NCI-H2029 treated with DMSO at 0.1 percent for 48 hours (cell line): Measurements from ENCODE around the gene FAM53B.

Experiments used
- DNase-seq: peaks from one replicate; lab custom pipeline; 2025; lab: John Stamatoyannopoulos, UW

The FAM53B gene

DNA sequence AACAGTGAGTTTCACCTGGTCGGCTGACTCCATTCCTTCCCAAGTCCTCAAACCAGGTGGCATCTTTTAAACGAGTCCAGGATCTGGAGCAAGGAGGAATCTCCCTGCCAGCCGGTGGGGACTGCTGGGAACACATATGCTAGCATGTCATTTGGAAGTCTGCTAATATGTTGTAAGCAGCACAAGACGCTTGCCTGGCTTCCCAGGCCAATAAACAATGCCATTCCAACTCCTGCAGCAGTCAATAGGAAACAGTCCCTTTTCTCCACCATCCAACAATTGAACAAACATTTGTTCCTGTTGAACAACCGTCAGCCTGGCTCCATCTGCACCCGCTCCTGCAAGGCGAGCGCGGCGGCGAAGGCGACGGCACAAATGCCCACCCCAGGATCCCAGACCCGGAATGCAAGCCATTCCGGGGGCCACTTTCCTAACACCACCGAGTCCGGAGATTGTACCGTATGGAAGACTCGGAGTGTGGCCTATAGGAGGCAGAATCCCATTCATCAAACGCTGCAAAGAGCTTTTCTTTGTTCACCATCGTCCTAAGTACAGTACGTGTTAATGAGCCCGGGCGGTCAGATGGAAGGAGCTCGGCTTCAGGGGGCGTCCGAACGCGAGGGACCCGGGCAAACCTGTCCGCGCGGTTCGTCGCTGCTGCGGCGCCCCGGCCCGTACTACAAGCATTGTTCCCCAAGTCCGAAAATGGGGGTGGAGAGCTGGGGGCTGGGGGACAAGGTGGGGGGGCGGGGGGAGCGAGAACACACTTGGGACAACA is 1.6 kb downstream of the FAM53B start:
- DNase-seq, result no peak

DNA sequence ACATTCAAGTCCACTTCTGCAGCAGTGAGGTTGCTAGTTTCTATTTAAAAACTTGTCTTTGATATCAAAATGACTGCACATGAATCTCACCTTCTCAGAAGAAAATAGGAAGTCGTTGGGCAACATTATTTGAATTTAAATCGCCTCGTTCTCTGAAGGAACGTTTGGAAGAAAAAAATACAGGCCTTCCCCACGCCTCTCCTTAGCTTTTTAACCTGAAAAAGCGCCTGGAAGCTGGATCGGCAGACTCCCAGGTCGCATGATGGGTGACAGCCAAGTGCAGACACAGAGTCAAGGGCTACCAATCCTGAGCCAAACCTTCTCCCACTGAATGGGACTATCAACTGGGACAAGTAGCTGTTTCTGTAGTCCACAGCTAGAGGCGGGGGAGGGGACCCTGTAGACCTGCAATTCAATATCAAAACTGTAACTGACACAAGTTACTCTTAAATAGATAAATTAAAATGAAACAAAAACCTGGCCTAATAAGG is 2.2 kb downstream of the FAM53B start:
- no peak for DNase-seq

DNA sequence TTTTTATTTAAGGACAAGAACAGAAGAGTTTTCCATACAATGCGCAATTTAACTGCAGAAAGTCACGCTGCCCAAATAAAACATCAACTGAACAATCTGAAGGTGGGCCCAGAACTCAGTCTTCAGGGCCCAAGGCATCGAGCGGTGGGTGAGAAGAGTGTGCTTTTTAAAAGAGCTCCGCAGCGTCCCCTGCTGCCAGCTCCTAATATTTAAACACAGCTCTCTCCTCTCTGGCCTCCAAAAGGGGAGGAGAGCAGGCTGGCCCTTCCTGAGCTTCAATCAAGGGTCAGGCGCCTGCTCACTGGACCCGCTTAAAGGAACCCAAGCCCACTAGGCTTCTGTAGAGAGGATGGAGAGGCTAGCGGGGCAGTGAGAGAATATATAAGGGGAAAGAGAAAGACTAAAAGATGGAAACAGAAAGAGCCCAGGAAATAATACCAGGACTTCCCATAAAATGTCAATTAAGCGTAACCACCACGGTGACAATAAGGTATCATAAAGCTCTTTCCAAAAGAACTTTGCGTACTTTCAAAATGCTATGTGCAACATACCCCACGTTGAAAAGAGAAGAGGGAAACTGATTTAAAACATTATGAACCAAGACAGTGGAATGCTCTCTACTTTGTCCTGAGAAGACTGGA is 2.8 kb downstream of the FAM53B start:
- DNase-seq, result peak; percentile 49

DNA sequence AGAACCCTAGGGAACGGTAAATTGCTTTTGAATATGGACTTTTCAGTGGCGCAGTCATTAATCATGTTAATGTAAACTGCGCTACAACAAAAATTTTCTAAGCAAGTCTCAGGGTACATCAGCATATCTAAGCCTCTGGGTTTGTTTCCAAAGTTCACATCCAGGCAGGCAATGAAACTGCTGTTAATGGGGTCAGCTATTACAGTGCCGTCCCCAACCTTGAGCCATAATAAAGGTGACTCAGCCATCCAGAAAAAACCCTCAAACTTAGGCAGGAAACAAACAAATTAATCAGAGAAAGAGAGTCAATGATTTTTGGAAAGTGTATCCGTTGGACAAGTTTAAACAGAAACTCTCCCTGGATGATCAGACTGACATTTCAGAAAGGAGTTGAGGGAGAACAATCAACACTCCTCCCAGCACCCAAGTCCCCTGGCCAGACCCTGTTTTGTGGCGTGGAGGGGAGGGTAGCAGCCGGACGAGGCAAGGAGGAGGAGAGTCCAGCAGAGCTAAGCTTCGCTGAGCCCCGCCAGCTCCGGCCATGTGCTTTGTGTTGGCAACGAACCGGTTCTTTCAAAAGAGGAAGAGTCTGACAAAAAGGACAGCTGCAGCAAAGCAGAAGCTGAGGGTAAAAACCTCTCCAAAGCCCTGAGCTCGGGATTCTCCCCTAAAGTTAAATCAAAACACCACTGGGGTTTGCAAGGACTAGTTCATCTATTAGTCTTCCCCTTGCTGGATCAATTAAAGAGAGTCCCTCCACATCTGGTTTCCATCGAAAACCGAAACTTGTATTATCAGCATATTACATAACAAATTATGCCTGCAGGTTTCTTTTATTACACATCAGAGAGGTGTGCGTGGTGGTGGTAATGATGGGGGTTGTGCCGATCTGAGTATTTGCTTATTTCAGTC is 3.6 kb downstream of the FAM53B start:
- no peak for DNase-seq

DNA sequence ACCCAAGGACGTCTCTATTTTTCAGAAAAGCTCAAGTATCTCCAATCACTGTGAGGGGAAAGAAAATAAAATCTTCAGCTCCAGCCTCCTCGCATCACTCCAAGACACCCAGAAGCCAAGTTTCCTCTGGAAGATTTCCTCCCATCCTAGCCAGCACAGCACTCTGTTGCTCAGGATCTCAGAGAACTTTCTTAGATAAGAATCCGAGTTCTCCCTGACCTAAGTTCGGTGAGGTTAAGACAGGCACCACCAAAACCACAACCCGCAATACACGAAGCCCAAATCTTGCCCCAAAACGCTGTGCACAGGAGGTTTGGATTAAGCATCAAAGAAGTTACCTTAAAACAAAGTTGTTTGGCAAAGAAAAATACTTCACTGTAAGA is 4.2 kb downstream of the FAM53B start:
- DNase-seq, result no peak

DNA sequence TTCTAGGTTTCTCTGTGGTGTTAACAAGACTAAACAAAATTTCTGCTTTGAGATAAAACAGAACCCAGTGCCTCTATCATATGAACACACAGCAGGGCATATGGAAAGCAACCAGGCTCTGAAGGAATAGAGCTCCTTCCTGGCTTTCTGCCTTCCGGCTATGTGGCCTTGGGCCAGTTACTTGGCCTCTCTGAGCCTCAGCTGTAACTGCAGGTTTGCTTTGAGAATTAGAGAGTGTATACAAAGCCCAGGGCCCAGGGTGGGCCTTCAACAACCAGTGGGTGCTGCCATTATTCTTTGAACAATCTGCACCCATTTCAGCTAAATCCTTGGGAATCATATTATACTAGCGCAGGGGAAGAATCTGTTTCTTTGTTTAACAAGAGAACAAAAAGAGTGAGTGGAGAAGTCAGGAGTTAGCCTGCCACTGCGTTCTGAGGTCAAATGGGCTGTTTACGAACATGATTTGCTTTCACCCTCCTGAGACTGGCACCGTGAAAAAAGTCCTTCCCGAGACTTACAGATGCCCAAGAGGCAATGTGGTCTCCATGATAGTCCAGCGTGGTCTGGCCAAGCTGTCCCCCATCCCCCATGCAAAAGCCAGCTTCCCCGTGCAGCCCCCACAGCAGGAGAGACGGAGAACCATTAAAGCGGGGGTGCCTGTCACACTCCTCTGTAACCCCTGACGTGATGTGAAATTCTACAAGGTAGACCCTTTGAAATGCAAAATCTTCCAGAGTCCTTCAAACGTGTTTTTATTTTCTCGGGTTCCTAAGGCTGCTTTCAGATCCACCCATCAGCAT is 4.9 kb downstream of the FAM53B start:
- no peak for DNase-seq

DNA sequence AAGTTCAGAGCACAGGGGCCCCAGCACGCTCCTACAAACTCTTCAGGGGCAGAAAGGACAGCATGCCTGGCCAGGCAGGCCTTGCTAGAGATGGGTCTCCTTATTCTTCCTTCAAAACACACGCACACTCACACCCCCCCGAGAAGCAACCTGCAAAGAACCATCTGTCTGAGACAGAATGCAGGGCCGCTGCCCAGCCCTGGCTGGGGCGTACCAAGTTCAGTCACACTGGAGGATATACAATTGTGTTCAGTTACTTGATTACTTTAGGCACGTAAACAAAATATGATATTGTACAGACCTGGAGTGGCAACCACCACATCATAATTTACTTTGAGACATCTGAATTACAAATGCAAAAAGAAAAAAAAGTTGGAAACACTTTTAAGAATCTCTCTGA is 5.7 kb downstream of the FAM53B start:
- DNase-seq, result no peak

DNA sequence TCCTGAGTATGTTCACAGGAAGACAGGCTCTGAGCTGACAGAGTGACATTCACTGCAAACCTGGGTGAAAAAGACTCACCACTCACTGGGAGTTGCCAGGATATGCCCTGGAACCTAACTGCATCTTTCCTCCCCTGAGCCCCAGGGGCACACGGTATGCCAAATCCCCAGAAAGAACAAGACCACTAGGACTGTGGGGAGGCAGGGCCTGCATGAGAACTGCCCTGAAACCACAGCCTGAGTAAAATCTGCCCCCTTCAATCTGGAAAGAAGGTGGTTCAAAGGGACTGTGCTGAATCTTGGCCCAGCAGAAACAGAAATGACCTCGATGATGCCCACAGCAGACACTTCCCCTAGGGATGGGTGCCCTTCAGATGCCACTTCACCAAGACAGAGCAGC is 6.5 kb downstream of the FAM53B start:
- DNase-seq, result no peak

DNA sequence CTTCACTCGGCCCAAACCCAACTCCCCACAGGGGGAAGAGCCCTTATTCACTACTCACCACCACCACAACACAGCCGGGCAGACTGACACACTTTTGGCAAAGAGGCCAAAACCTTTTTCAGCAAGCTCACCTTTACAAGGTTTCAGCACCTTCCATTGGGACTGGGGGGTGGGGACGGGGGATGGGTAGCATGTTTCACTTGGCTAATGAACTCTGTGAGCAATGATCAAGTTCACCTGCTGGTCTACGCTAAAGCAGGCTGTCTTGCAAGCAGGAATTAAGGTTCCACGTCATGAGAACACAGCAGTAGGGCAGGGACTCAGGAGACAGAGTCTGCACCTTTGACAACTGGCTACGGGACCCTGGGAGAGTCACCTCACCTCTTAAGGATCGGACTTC is 7.0 kb downstream of the FAM53B start:
- no peak for DNase-seq

DNA sequence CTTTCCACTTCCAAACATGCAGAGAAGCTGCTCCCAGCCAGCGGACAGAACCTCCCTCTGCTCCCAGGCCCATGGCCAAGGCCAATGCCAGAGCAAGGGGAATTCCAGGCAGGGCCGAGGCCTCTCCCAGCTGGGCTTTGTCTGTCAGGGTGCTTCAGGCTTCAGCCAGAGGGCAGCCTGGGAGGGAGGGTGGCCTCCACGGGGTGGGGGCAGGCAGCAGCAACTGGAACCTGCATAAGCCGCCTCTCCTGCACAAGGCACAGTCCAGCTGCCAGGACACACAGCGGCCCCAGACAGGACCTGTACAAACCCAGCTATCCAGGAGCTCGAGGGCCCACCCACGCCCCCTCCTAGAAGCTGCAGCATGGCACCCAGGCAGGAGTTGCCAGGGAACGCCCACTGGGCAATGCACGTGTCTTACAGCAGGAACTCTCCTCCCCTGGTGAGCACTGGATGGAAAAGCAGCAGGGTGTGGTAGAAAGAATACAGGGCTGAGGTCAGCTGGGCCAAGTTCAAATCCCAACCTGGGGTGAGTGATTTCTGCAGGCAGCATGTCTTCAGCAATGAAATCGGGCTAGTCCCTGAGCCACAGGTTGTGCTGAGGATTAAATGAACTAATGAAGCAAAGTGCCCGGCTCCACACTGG is 7.6 kb downstream of the FAM53B start:
- no peak for DNase-seq

DNA sequence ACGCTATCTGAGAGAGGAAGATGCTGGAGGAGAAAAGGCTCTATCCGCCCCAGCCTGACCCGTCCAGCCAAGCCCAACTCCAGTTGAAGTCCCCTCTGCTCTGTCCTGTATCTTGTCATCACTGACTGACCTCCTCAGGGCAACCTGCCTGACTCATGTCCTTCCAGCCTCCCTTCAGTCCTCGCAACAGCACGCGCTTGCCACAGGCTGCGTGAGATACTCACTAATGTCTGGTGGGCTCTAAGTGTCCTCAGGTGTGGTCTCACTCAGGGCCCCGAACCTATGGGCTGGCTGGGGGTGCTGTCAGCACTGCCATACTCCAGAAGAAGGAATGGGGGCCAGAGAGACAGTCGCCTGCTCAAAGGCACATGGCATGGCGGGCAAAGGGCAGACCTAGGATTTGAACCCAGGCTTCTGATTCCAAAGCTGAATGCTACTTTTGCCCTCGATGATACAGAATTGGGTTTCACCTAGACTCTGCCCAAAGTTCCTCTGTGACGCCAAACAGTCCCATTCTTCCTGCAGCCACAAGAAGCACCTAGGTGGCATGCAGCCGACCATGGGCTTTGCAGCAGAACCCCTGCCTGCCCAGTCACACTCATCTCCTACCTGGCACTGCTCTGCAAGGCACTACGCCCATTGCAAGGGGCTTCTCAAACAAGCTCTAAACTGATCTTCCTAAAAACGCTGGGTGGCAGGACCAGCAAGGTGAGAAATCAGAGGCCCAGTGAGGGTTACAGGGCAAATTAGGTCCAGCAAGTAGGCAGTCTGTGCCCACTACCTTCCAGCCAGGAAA is 8.5 kb downstream of the FAM53B start:
- DNase-seq, result no peak

DNA sequence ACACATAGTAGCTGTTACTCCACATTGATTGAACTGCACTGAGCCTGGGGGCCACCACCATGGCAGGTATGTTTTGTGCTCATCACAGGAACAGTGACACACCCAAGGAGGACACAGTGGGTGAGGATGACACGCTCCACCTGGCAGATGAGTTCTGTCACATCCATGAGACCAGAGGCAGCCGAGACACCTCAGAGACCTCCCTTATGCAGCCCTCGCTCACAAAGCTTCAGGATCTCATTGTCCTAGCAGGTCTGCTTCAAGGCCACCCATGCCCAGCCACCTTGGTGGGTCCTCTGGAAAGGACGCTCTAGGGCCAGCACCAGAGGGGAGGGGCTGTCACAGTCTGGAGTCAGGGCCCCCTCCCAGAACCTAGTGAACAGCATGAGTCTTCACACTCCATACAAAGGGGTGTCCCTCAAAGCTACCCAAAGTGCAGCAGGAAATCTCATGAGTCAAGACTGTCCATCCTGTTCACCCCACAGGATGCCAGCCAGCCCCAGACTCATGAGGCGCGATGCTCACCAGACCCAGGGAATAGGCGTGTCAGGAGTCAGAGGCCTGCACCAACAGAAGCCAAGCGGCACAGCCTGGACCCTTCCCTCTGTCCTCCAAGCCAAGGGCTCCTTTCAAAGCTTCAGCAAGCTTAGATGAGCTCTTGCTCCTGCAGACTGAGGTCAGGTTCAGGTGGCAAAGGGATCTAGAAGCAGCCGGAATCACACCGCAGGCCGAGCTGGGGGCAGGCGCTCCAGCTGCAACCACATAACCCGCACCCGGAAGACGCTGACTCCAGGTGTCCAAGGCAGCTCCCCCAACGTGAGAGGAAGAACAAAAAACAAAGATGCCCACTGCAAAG is 9.6 kb downstream of the FAM53B start:
- DNase-seq, result no peak

DNA sequence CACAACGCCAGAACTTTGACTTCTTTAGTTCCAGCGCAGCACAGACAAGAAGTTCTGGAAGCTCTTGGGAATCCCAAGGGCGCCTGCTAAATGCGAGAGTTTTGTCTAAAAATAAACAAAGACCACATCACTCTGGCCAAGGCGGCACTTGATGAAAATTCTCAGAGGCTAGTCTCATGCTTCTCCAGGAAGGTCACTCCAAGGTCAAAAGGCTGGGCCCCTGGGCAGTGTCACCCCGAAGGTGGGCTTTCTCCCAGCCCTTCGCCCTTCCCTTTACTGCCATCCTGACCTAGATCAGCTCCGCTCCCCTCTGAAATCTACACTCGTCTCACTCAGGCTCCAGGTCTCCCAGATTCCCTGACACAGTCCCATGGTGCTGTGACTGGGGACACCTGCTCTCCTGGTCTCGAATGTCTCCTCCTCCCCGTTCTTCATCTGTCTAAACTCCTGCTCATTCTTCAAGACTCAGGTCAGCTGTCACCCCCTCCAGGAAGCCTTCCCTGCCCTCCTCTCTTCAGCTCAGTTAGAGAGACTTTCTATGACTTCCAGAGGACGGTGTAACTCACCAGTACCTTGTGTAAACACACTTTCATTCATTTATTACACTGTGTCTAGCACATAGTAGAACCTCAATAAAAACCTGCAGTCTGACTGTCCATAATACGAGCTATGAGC is 10.5 kb downstream of the FAM53B start:
- no peak for DNase-seq

DNA sequence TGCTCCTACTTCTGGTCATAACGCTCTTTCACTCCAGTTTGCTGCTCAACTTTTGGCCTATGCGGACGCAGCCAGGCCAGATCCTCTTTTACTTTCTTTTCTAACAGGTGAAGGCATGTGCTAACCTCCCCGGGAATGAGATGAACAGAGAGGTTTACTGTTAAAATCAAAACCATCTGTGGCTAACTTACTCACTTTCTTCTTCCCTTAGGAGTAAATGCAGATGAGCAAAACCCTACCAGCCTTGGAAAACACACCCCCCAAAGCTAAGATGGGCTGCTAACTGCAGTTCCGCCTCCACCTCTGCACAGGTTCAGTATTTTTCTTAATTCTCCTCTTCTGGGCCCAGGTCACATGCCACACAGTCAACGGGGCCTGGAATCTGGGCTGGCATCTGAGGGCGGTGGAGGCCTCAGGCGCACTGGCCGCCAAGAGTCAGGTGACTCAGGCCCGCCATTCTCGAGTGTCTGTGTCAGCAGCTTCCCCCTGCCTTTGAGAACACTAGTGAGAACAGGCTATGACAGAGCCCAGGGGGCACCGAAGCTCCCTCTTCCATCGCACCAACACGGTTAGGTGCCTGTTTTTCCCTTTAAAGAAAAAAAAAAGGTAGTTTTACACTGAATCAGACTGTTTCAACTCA is 11.1 kb downstream of the FAM53B start:
- DNase-seq, result no peak

DNA sequence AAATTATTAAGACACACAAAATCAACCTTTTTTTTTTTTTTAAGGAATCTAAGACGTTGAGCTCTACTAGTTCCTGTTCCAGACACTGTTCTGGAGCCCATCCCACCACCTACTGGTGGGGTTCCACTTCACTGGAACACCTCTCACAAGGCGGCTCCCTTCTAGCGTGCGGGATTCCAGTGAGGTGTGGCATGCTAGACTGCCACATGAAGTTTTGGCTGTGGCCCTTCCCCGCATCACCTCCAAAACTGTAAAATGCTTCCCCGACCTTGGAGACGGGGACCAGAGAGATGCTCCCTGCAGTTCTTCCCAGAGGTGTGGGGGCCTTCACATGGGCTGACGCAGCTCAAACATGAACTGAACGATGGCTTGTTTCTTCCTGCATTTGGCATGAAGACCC is 12.6 kb downstream of the FAM53B start:
- DNase-seq, result no peak

DNA sequence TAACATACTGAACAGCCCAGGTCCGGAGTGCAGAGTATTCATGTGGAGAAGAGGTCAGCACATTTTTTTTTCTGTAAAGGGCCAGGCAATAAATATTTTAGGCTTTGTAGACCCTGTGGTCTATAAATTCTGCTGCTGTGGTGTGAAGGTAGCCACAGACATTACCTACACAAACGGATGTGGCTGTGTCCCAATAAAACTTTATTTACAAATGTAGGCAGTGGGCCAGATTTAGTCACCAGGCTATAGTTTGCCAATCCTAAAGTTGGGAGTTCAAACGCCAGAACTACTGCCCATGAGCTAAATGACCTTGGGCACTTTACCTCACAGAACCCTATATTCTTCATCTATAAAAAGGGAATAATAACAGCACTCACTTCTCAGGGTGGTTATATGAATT is 13.4 kb downstream of the FAM53B start:
- DNase-seq, result no peak

DNA sequence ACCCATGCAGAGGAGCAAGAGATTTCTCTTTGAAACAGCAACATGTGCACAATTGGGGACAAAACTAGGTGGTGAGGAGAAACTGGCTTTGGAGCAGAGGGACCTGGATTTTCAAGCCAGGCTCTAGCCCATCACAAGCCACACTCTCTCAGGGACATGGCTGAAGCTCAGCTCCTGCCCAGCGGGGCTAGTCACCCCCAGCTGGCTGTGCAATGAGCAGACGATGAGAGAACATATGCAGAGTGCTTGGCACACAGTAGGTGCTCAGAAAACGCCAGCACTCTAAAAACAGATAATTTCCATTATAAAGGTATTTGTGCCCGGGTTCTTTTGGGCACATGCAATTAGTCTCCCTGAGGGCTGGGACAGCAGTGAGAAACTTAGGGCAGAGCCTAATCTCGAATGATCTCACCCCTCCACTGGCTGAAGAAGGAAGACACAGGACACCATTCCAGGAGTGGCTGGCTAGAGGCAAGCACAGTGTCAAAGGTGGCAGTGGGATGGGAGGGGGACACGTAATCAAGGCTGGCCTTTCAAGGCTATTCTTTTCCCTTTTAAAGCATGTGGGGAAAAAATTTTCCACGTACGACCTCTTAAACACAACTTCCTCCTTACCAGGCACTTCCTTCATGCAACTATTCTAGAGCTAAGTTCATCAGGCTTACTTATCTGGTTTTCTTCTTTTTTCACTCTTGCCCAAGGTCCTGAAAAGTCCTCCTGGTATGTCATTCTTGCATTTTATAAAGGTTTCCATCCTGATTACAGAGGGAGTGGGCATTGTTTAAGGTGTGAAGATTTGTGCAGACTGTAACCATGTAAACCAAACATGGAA is 15.1 kb downstream of the FAM53B start:
- no peak for DNase-seq
